Measurements from ENCODE around the gene MTUS2.

Gene MTUS2

DNA sequence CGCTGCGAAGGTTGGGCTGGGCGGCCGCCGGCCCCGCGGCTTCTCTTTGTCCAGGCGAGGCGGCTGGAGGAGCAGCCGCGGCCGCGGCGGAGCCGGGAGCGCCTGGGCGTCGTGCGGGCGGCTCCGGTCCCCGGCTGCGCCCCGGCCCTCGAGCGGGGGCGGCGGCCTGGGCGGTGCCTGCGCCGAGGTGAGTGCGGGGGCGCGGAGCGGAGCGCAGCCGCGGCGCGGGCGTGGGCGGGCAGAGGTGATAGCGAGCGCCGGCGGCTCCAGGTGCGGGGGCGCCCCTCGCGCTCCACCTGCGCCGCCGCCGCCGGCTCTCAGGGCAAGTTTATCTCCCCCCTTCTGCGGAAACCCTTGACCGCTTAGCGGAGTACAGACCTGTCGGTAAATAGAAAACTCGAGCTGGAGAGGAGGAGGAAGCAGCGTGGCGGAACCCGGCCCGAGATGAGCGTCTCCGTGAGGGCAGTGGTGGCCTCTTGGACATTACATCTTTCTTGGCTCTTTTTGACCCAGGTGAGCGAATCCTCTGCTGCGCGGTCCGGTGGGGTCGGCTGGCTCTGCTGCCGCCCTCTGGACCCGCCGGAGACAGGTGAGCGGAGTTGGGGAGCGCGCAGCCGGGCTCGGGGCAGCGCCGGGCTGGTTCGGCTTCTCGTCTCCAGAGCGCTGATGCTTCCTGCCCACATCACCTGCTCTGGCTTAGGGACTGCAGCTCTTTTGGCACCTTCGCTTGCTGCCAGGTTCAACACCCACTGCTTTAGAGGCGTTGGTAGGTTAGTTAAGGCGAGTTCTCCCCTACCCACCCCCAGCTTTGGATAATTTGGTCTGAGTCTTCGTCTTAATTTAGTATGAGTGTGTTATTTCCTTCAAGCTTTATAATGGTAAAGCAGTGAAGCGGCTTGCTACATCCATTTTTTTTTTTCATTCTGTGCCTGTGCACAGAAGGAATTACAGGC, at the start of gene MTUS2:
TSS of gene MTUS2 (plus strand) at position 241 of the 953 bp plus-strand sequence.
- no peaks in the 10 kb centered on the region for H3K9me3 ChIP-seq
- peaks cover 0 to 5% of the 10 kb centered on the region in 2 experiments for H3K4me1 ChIP-seq (ENCODE audit: control insufficient read depth in 1 of 2, insufficient read depth in 1 of 2, low read depth in 1 of 2, low read length in 1 of 2)
- no peak within 1 kb of the TSS for H3K4me3 ChIP-seq (ENCODE audit: low read depth in 1 of 2, low read length in 1 of 2)
- no peak within 1 kb of the TSS for H3K27ac ChIP-seq
- no peaks in the 10 kb centered on the region for H3K36me3 ChIP-seq
- TF ChIP-seq, protein P1, sequence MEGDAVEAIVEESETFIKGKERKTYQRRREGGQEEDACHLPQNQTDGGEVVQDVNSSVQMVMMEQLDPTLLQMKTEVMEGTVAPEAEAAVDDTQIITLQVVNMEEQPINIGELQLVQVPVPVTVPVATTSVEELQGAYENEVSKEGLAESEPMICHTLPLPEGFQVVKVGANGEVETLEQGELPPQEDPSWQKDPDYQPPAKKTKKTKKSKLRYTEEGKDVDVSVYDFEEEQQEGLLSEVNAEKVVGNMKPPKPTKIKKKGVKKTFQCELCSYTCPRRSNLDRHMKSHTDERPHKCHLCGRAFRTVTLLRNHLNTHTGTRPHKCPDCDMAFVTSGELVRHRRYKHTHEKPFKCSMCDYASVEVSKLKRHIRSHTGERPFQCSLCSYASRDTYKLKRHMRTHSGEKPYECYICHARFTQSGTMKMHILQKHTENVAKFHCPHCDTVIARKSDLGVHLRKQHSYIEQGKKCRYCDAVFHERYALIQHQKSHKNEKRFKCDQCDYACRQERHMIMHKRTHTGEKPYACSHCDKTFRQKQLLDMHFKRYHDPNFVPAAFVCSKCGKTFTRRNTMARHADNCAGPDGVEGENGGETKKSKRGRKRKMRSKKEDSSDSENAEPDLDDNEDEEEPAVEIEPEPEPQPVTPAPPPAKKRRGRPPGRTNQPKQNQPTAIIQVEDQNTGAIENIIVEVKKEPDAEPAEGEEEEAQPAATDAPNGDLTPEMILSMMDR (IDR thresholded peaks at IDR 0.05), result no peak
- H3K27me3 ChIP-seq, result peaks cover 76% of the 10 kb centered on the region

DNA sequence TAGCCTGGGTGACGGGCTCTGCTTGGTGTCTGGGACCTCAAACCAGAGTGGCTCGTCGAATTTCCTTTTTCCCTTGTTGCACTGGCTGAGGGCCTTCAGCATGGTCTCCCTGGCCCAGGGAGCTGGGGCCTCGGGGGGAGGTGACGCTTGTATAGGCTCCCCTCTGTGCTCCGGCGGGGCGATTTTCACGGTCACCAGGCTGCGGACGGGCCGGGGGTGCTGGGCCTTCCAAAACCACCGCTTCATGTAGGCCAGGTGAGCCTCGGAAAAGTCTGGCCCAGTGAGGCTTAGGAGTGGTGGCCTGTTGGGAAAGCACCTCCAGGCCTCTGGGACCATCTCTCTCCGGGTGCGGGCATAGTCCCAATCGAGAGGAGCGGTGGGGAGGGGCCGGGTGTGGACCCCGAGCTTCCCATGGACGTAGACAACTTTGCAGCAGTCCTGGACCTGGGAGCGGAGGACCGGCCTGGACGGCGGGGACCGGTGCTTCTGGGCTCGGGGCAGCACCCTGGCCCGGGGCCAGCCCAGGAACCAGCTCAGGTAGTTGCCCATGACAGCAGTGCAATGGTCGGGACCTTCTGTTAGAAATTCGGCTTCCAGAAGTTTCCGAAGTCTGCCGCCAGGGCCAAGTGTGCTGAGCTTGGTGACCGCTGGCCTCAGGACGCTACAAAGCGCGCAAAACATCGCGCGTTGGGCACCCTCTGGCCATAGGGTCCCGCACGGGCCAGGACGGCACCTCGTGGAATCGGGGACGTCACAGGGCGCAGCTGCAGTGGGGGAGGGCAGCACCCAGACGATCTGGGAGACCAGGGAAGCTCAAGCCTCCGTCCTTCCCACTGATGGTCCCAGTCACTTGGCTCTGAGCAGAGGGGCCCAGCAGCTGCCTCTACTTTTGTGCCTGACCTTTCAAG, 41.6 kb upstream of the MTUS2 start:
- no peaks in the 10 kb centered on the region for H3K27me3 ChIP-seq
- H3K36me3 ChIP-seq, result no peaks in the 10 kb centered on the region
- H3K4me1 ChIP-seq (ENCODE audit: control insufficient read depth in 1 of 2, insufficient read depth in 1 of 2, low read depth in 1 of 2, low read length in 1 of 2), result no peaks in the 10 kb centered on the region
- H3K27ac ChIP-seq, result no peak overlapping the region
- TF ChIP-seq, protein P1 (IDR thresholded peaks at IDR 0.05), result no peak
- no peaks in the 10 kb centered on the region for H3K9me3 ChIP-seq
- H3K4me3 ChIP-seq (ENCODE audit: low read depth in 1 of 2, low read length in 1 of 2), result no peak overlapping the region

DNA sequence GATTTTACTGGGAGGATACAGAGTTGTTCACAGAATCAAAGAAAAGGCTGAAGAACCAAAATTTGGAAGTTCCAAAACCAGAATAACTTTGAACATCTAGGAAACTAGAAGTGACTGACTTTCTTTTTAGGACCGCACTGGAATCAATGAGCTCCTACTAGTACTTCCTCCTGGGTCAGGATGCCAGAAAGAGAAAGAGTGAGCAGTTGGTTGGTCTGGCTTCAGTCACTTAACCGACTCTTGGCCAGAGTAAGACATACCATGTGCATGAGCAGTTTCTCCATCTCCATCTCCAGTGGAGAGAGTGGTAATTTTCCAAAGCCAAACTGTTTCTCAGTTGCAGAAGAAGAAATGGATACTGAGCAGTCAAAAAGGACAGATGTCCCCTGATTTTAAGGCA, 27.1 kb upstream of the MTUS2 start:
- Histone ChIP-seq H3K27me3 (peaks cover 64% of the 10 kb centered on the region), H3K27ac (no peak overlapping the region), H3K36me3 (no peaks in the 10 kb centered on the region), H3K4me3 (ENCODE audit: low read depth in 1 of 2, low read length in 1 of 2) (no peak overlapping the region), H3K4me1 (ENCODE audit: control insufficient read depth in 1 of 2, insufficient read depth in 1 of 2, low read depth in 1 of 2, low read length in 1 of 2) (no peaks in the 10 kb centered on the region), H3K9me3 (no peaks in the 10 kb centered on the region)
- TF ChIP-seq, protein P1 (IDR thresholded peaks at IDR 0.05), result no peak

DNA sequence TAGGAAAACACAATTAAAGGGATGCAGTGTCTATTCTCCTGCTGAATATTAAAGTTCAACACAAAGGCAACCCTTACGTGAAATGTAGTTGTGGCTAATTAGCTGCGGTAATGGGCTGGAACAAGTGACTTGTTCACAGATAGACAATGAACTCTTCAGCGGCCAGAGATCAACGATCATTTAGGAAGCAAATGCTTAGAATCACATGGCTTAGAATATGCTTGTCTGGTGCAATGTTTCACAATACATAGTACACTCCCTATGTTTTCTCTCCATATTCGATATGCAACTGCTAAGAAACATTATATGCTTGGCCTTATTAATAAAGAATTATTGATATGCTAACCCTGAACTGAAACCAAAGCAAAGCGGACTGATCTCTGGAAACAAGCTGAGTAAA, 25.7 kb upstream of the MTUS2 start:
- Histone ChIP-seq H3K9me3 (no peaks in the 10 kb centered on the region), H3K4me3 (ENCODE audit: low read depth in 1 of 2, low read length in 1 of 2) (no peak overlapping the region), H3K27me3 (peaks cover 64% of the 10 kb centered on the region), H3K27ac (no peak overlapping the region), H3K36me3 (no peaks in the 10 kb centered on the region), H3K4me1 (ENCODE audit: control insufficient read depth in 1 of 2, insufficient read depth in 1 of 2, low read depth in 1 of 2, low read length in 1 of 2) (no peaks in the 10 kb centered on the region)
- TF ChIP-seq, protein P1 (IDR thresholded peaks at IDR 0.05), result no peak

DNA sequence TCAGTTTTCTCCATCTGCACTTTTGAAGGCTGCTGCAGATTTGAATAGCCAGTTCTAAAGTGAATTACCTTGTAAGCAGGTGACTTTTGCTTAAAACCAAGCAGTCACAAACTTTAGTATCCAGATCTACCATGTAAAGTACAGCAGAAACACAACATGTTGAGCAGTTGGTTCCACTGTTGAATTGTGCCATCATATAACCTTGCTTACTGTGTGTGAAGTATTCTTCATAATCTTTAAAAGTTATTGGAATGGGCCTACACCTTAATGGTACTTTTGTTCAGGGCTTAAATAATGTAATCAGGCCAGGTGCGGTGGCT, 23.2 kb upstream of the MTUS2 start:
- Histone ChIP-seq H3K27me3 (peaks cover 67% of the 10 kb centered on the region), H3K36me3 (no peaks in the 10 kb centered on the region), H3K4me1 (ENCODE audit: control insufficient read depth in 1 of 2, insufficient read depth in 1 of 2, low read depth in 1 of 2, low read length in 1 of 2) (no peaks in the 10 kb centered on the region), H3K27ac (no peak overlapping the region), H3K9me3 (no peaks in the 10 kb centered on the region), H3K4me3 (ENCODE audit: low read depth in 1 of 2, low read length in 1 of 2) (no peak overlapping the region)
- TF ChIP-seq, protein P1 (IDR thresholded peaks at IDR 0.05), result no peak
